ENCODE measurements around the gene SAMD11. TPM values are rescaled to one million over a fixed set of nuclear protein-coding genes. Genes with fewer than 3 reads are reported as not detected.

Gene SAMD11
- polyA plus RNA-seq, 1 donor from 2014 or later = 21.6 TPM

DNA sequence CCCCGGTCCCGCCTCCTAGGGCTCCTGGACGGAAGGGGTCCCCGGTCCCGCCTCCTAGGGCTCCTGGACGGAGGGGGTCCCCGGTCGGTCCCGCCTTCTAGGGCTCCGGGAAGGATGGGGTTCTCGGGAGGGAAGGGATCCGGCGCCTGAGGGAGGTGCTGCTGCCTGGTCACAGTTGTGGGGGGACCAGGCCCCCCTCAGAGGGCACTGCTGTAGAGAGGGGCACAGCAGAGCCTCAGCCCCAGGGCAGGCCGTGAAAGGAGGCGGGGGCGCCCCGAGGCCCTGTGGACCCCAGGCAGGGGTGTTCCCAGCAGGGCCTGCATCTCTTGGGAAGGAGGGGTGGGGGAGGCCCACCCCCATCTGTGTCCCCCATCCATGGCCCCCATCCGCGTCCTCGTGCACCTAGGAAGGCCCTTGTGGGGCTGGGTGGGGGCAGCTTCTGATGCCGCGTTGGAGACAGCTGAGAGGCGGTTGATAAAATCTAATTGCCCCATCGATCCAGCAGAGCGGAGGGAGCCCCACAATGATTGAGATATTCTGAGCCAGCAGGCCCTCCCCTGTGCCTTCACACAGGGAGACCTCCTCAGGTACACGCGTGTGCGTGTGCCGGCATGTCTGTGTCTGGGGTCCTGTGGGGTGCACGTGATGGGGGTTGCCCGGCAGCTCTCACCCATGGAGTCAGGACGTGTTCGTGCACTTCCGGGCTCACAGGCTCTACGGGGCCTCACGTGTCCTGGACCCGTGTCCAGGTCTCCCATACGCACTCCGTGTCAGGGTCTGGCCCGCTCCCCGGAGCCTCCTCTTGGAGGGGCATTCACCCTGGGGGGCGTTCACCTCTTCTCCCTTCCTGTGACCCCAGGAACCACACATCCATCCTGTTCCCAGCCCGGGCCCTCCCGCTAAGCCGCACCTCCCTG, 12.9 kb downstream of the SAMD11 start:
- Histone ChIP-seq H3K4me3 (ENCODE audit: low read length) (no peak overlapping the region), H3K9me2 (ENCODE audit: insufficient read depth, low read length) (no peaks in the 10 kb centered on the region), H2AFZ (ENCODE audit: low read depth, low read length) (no peak overlapping the region), H3K36me3 (ENCODE audit: insufficient read depth, low read length) (no peaks in the 10 kb centered on the region), H3F3A (ENCODE audit: insufficient read depth, low read length, poor library complexity, severe bottlenecking) (no peaks in the 10 kb centered on the region), H3K27ac (ENCODE audit: low read length) (no peak overlapping the region), H3K9me3 (ENCODE audit: low read length) (no peaks in the 10 kb centered on the region), H3K9ac (ENCODE audit: low read length) (no peak overlapping the region), H4K20me1 (ENCODE audit: insufficient read depth) (no peaks in the 10 kb centered on the region), H3K27me3 (ENCODE audit: insufficient read depth, low read depth, low read length) (peaks cover 60% of the 10 kb centered on the region), H3K4me2 (ENCODE audit: low read length) (no peak overlapping the region), H3K79me2 (replicated peaks; ENCODE audit: insufficient read depth, low read length) (no peaks in the 10 kb centered on the region)
- TF ChIP-seq EZH2 (IDR thresholded peaks at IDR 0.05; ENCODE audit: borderline replicate concordance, insufficient read depth, low read length, poor library complexity, severe bottlenecking) (no peak), TAF1 (IDR thresholded peaks at IDR 0.05; ENCODE audit: low read depth) (no peak), EP300 (conservative IDR thresholded peaks at IDR 0.05; ENCODE audit: poor library complexity, severe bottlenecking) (no peak), RAD21 (conservative IDR thresholded peaks at IDR 0.05) (no peak), MXI1 (conservative IDR thresholded peaks at IDR 0.05; ENCODE audit: poor library complexity, severe bottlenecking) (no peak), SMC3 (conservative IDR thresholded peaks at IDR 0.05; ENCODE audit: poor library complexity) (no peak), POLR2AphosphoS5 (IDR thresholded peaks at IDR 0.05) (no peak)
- TF ChIP-seq, protein P1, sequence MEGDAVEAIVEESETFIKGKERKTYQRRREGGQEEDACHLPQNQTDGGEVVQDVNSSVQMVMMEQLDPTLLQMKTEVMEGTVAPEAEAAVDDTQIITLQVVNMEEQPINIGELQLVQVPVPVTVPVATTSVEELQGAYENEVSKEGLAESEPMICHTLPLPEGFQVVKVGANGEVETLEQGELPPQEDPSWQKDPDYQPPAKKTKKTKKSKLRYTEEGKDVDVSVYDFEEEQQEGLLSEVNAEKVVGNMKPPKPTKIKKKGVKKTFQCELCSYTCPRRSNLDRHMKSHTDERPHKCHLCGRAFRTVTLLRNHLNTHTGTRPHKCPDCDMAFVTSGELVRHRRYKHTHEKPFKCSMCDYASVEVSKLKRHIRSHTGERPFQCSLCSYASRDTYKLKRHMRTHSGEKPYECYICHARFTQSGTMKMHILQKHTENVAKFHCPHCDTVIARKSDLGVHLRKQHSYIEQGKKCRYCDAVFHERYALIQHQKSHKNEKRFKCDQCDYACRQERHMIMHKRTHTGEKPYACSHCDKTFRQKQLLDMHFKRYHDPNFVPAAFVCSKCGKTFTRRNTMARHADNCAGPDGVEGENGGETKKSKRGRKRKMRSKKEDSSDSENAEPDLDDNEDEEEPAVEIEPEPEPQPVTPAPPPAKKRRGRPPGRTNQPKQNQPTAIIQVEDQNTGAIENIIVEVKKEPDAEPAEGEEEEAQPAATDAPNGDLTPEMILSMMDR (IDR thresholded peaks at IDR 0.05; ENCODE audit: poor library complexity, severe bottlenecking) = no peak
- TF ChIP-seq, protein P2, sequence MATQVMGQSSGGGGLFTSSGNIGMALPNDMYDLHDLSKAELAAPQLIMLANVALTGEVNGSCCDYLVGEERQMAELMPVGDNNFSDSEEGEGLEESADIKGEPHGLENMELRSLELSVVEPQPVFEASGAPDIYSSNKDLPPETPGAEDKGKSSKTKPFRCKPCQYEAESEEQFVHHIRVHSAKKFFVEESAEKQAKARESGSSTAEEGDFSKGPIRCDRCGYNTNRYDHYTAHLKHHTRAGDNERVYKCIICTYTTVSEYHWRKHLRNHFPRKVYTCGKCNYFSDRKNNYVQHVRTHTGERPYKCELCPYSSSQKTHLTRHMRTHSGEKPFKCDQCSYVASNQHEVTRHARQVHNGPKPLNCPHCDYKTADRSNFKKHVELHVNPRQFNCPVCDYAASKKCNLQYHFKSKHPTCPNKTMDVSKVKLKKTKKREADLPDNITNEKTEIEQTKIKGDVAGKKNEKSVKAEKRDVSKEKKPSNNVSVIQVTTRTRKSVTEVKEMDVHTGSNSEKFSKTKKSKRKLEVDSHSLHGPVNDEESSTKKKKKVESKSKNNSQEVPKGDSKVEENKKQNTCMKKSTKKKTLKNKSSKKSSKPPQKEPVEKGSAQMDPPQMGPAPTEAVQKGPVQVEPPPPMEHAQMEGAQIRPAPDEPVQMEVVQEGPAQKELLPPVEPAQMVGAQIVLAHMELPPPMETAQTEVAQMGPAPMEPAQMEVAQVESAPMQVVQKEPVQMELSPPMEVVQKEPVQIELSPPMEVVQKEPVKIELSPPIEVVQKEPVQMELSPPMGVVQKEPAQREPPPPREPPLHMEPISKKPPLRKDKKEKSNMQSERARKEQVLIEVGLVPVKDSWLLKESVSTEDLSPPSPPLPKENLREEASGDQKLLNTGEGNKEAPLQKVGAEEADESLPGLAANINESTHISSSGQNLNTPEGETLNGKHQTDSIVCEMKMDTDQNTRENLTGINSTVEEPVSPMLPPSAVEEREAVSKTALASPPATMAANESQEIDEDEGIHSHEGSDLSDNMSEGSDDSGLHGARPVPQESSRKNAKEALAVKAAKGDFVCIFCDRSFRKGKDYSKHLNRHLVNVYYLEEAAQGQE (IDR thresholded peaks at IDR 0.05; ENCODE audit: borderline replicate concordance) = no peak

DNA sequence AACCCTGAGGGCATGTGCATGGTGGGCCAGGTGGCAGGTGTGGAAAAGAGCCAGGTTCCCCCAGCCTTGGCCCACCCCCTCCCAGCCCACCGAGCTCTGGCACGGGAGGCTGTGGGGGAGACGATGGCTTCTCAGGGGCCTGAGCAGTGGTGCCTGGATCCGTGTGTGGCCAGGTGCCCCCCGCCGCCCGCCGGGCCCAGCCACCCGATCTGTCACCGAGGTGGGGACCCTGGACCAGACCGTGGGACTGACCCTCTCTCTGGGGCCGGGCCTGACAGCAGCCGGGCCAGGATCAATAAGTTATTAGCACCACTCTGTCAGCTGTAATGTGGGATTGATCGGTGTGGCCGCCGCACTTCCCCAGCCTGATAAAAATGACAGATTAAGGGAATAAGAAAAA, 13.8 kb downstream of the SAMD11 start:
- no peak overlapping the region for H3K27ac ChIP-seq (ENCODE audit: low read length)
- H3K9me2 ChIP-seq (ENCODE audit: insufficient read depth, low read length) = no peaks in the 10 kb centered on the region
- TF ChIP-seq SMC3 (conservative IDR thresholded peaks at IDR 0.05; ENCODE audit: poor library complexity) = no peak
- TF ChIP-seq, protein P1 (IDR thresholded peaks at IDR 0.05; ENCODE audit: poor library complexity, severe bottlenecking) = no peak
- no peak for TF ChIP-seq EP300 (conservative IDR thresholded peaks at IDR 0.05; ENCODE audit: poor library complexity, severe bottlenecking)
- no peak for TF ChIP-seq RAD21 (conservative IDR thresholded peaks at IDR 0.05)
- TF ChIP-seq POLR2AphosphoS5 (IDR thresholded peaks at IDR 0.05) = no peak
- TF ChIP-seq, protein P2 (IDR thresholded peaks at IDR 0.05; ENCODE audit: borderline replicate concordance) = no peak
- TF ChIP-seq EZH2 (IDR thresholded peaks at IDR 0.05; ENCODE audit: borderline replicate concordance, insufficient read depth, low read length, poor library complexity, severe bottlenecking) = no peak
- TF ChIP-seq MXI1 (conservative IDR thresholded peaks at IDR 0.05; ENCODE audit: poor library complexity, severe bottlenecking) = no peak
- TF ChIP-seq TAF1 (IDR thresholded peaks at IDR 0.05; ENCODE audit: low read depth) = no peak
- no peaks in the 10 kb centered on the region for H3F3A ChIP-seq (ENCODE audit: insufficient read depth, low read length, poor library complexity, severe bottlenecking)
- H3K9ac ChIP-seq (ENCODE audit: low read length) = no peak overlapping the region
- H4K20me1 ChIP-seq (ENCODE audit: insufficient read depth) = no peaks in the 10 kb centered on the region
- no peak overlapping the region for H2AFZ ChIP-seq (ENCODE audit: low read depth, low read length)
- no peaks in the 10 kb centered on the region for H3K9me3 ChIP-seq (ENCODE audit: low read length)
- no peaks in the 10 kb centered on the region for H3K79me2 ChIP-seq (replicated peaks; ENCODE audit: insufficient read depth, low read length)
- H3K4me3 ChIP-seq (ENCODE audit: low read length) = no peak overlapping the region
- H3K36me3 ChIP-seq (ENCODE audit: insufficient read depth, low read length) = no peaks in the 10 kb centered on the region
- H3K4me2 ChIP-seq (ENCODE audit: low read length) = no peak overlapping the region
- H3K27me3 ChIP-seq (ENCODE audit: insufficient read depth, low read depth, low read length) = peaks cover 65% of the 10 kb centered on the region

Data from neural cell (in vitro differentiated cells).